Endothelial cell of umbilical vein (primary cell): ENCODE results near the gene CDC5L. TPM values are rescaled to one million over a fixed set of nuclear protein-coding genes. Genes with fewer than 3 reads are reported as not detected.

ENCODE experiments used
- BruUV-seq: library from RNA; stranded (reverse); fragments of 400-500 nt; replicated peaks from 2 replicates; lab custom pipeline; 2021; lab: Mats Ljungman, UMichigan
- CTCF ChIA-PET: fragments of 300-600, 350-600 bp; sonication (Branson Sonifier 250); formaldehyde crosslinking; loops from one replicate; lab custom pipeline; 2021; ENCODE audit warnings: antibody characterized with exemption, inconsistent platforms; lab: Charles Lee
- POLR2A ChIA-PET: fragments of 300-600, 350-600 bp; sonication (Branson Sonifier 250); formaldehyde crosslinking; loops from one replicate; lab custom pipeline; 2021; ENCODE audit warnings: antibody characterized with exemption, inconsistent platforms; lab: Charles Lee
- DNase-seq: peaks from one replicate; pipeline ENCODE4 v3.0.0-alpha.2; 2011; ENCODE audit warnings: low read depth, low spot score
- FAIRE-seq: peaks from 2 replicates; lab custom pipeline; 2011; peaks lifted over from hg19 to GRCh38; lab: Jason Lieb, UNC
- H2AFZ ChIP-seq: 2 replicates; pipeline ENCODE4 v1.6.0; 2012; ENCODE audit warnings: low read depth, low read length, control low read depth, inconsistent platforms
- H3K27ac ChIP-seq: 2 replicates; pipeline ENCODE4 v1.5.1; 2011; ENCODE audit warnings: low read depth, mild to moderate bottlenecking, control low read depth, low read length, moderate library complexity; ENCODE audit not compliant: insufficient read depth
- H3K27me3 ChIP-seq, 2 experiments: 2 replicates each; pipeline versions ENCODE4 v1.6.0 to v1.6.1; 2011; ENCODE audit warnings: low read length in 2 of 2, mixed read lengths in 1 of 2; ENCODE audit not compliant: control insufficient read depth in 2 of 2, insufficient read depth in 2 of 2
- H3K36me3 ChIP-seq, 2 experiments: 2 replicates in 1 of 2; 3 replicates in 1 of 2; pipeline ENCODE4 v1.5.1; 2011; ENCODE audit warnings: low read length in 2 of 2, mild to moderate bottlenecking in 1 of 2, moderate library complexity in 1 of 2; ENCODE audit not compliant: control insufficient read depth in 2 of 2, insufficient read depth in 2 of 2; ENCODE audit errors: extremely low read depth in 1 of 2
- H3K4me1 ChIP-seq: 3 replicates; pipeline ENCODE4 v1.5.1; 2011; ENCODE audit warnings: mild to moderate bottlenecking, low read length; ENCODE audit not compliant: control insufficient read depth, insufficient read depth; ENCODE audit errors: extremely low read depth
- H3K4me2 ChIP-seq: 2 replicates; pipeline ENCODE4 v1.6.1; 2011; ENCODE audit warnings: low read length, control low read depth, mixed read lengths; ENCODE audit not compliant: insufficient read depth
- H3K4me3 ChIP-seq, 3 experiments: fragments of 200-600 bp in 1 of 3; sonication (generic), shearing (Covaris generic) in 1 of 3; replicated peaks in 1 of 3; 2 replicates each; pipeline ENCODE4 v1.5.1; 2011 to 2016; ENCODE audit warnings: control low read depth in 3 of 3, low read length in 3 of 3, mild to moderate bottlenecking in 2 of 3, inconsistent platforms in 1 of 3, low read depth in 1 of 3, moderate library complexity in 1 of 3; ENCODE audit not compliant: insufficient read depth in 1 of 3
- H3K79me2 ChIP-seq: 2 replicates; pipeline ENCODE4 v1.6.0; 2012; ENCODE audit warnings: low read length, inconsistent platforms; ENCODE audit not compliant: control insufficient read depth, insufficient read depth
- H3K9ac ChIP-seq: replicated peaks from 2 replicates; pipeline ENCODE3; 2011; ENCODE audit warnings: low read length, control low read depth; ENCODE audit not compliant: insufficient read depth; ENCODE audit errors: extremely low read depth
- H3K9me1 ChIP-seq: replicated peaks from 3 replicates; pipeline ENCODE4 v1.6.0; 2011; ENCODE audit warnings: mild to moderate bottlenecking, low read length; ENCODE audit not compliant: control insufficient read depth, insufficient read depth; ENCODE audit errors: extremely low read depth
- H3K9me3 ChIP-seq: replicated peaks from 2 replicates; pipeline ENCODE4 v1.5.1; 2012; ENCODE audit warnings: low read length, inconsistent platforms; ENCODE audit not compliant: control insufficient read depth, insufficient read depth
- H4K20me1 ChIP-seq: replicated peaks from 2 replicates; pipeline ENCODE3; 2011; ENCODE audit warnings: mild to moderate bottlenecking, low read length; ENCODE audit not compliant: control insufficient read depth, insufficient read depth; ENCODE audit errors: extremely low read depth
- EZH2 ChIP-seq: IDR thresholded peaks from 2 replicates; pipeline ENCODE4 v1.6.1; 2012; ENCODE audit warnings: borderline replicate concordance, low read depth, mild to moderate bottlenecking, moderate library complexity, low read length, inconsistent platforms; ENCODE audit not compliant: severe bottlenecking
- FOS ChIP-seq: IDR thresholded peaks from 2 replicates; pipeline ENCODE4 v1.6.1; 2011; ENCODE audit warnings: mild to moderate bottlenecking, low read length, moderate library complexity, borderline replicate concordance; ENCODE audit not compliant: insufficient read depth
- GATA2 ChIP-seq: IDR thresholded peaks from 2 replicates; pipeline ENCODE4 v1.7.0; 2011; ENCODE audit warnings: low read depth, mild to moderate bottlenecking, moderate library complexity, mixed read lengths, low read length; ENCODE audit not compliant: insufficient read length, insufficient read depth
- POLR2A ChIP-seq: IDR thresholded peaks from 2 replicates; pipeline ENCODE4 v1.6.1; 2012; ENCODE audit warnings: low read depth, mild to moderate bottlenecking, control low read depth, low read length
- POLR2AphosphoS5 ChIP-seq: IDR thresholded peaks from 2 replicates; pipeline ENCODE4 v1.6.1; 2012; ENCODE audit warnings: low read depth, mild to moderate bottlenecking, control low read depth, low read length, moderate library complexity; ENCODE audit not compliant: insufficient read depth
- dilution Hi-C: fragments of 300-500 bp; cut with MboI; formaldehyde crosslinking; loops from one replicate; pipeline ENCODE4 v1.15.0; 2019; ENCODE audit warnings: low sequenced_read_pairs; ENCODE audit not compliant: extremely low pct_ligation_motif_present
- intact Hi-C: fragments of 100-400 bp; cut with micrococcal nuclease; formaldehyde crosslinking; loops from one replicate; pipeline ENCODE4 v1.10.0; 2022
- polyA plus RNA-seq, 4 experiments: library from polyadenylated mRNA; depleted of rRNA in 3 of 4; stranded (reverse) in 3 of 4; unstranded in 1 of 4; fragments of >200 nt; gene quantifications; 2 replicates each; pipeline versions ENCODE4 v1.2.1 to v1.2.3, GENCODE V29; 2011 to 2012; ENCODE audit warnings: missing spikeins in 1 of 4
- total RNA-seq: library from RNA; stranded (reverse); gene quantifications from 2 replicates; pipeline ENCODE4 v1.2.3, GENCODE V29; 2021
- TF ChIP-seq, protein P1 (sequence below), 2 donors: IDR thresholded peaks; 1 replicate in 1 of 2; 2 replicates in 1 of 2; pipeline ENCODE4 v1.5.1; 2011; ENCODE audit warnings: low read length in 2 of 2, mild to moderate bottlenecking in 2 of 2, moderate library complexity in 2 of 2, control low read depth in 1 of 2, inconsistent platforms in 1 of 2, low read depth in 1 of 2; ENCODE audit not compliant: insufficient read depth in 1 of 2; ENCODE audit errors: extremely low read depth in 1 of 2
- TF ChIP-seq, protein P2 (sequence below): IDR thresholded peaks from 2 replicates; pipeline ENCODE4 v1.6.1; 2011; ENCODE audit not compliant: insufficient read depth, insufficient read length

Gene CDC5L
- total and polyA plus RNA-seq, 2 donors (not counting 3 experiments of a cell fraction or from before 2014, with no cell fraction given) = 6.9 to 24.6 TPM

DNA sequence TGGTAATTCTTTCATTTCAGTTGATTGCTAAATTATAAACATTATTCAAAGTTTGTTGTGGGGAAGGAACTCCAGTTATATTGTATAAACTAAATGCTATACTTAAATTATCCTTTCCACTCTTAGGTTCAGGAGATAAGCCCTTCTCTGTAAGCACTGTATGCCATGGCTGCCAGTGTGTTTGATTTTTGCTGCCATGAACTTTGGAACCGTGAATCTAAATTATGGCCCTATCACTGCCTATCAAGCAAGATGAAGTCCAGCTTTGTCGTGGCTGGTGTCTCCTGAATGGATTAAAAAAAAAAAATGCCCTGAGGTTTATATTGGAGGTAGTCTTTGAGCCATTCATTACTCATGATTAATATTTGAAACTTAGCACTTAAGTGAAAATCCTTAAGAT, 44.7 kb downstream of the CDC5L start:
- FAIRE-seq = no peak
- Histone ChIP-seq H3K36me3 (peaks cover 3% of the 10 kb centered on the region in 2 experiments), H2AFZ (no peak overlapping the region), H3K27me3 (no peaks in the 10 kb centered on the region), H3K79me2 (peaks cover 4% of the 10 kb centered on the region), H3K9ac (no peak overlapping the region), H3K4me2 (no peak overlapping the region), H3K27ac (no peak overlapping the region), H3K9me1 (no peaks in the 10 kb centered on the region), H4K20me1 (no peaks in the 10 kb centered on the region), H3K4me1 (no peaks in the 10 kb centered on the region), H3K4me3 (no peak overlapping the region), H3K9me3 (no peaks in the 10 kb centered on the region)
- DNase-seq = no peak
- ChIA-PET POLR2A (no interaction called here), CTCF (interaction anchor here (1.2 to 8.6 kb wide), 3 partner anchors 23 to 43 kb away, joined by 3 to 110 read pairs (median 14); no protein-coding TSS in a partner anchor)
- dilution Hi-C loops = no loop called here
- TF ChIP-seq POLR2A (no peak), FOS (no peak), GATA2 (no peak), EZH2 (no peak), POLR2AphosphoS5 (no peak)
- TF ChIP-seq, protein P1, sequence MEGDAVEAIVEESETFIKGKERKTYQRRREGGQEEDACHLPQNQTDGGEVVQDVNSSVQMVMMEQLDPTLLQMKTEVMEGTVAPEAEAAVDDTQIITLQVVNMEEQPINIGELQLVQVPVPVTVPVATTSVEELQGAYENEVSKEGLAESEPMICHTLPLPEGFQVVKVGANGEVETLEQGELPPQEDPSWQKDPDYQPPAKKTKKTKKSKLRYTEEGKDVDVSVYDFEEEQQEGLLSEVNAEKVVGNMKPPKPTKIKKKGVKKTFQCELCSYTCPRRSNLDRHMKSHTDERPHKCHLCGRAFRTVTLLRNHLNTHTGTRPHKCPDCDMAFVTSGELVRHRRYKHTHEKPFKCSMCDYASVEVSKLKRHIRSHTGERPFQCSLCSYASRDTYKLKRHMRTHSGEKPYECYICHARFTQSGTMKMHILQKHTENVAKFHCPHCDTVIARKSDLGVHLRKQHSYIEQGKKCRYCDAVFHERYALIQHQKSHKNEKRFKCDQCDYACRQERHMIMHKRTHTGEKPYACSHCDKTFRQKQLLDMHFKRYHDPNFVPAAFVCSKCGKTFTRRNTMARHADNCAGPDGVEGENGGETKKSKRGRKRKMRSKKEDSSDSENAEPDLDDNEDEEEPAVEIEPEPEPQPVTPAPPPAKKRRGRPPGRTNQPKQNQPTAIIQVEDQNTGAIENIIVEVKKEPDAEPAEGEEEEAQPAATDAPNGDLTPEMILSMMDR (IDR thresholded peaks at IDR 0.05; ENCODE audit: extremely low read depth in 1 of 2, insufficient read depth in 1 of 2, low read depth in 1 of 2, low read length in 2 of 2) = no peak
- TF ChIP-seq, protein P2, sequence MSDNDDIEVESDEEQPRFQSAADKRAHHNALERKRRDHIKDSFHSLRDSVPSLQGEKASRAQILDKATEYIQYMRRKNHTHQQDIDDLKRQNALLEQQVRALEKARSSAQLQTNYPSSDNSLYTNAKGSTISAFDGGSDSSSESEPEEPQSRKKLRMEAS = no peak
- intact Hi-C loops = no loop called here
- no TSS peak for BruUV-seq
